GM18502 (cell line): ENCODE results near the gene GPD1.
"Not testable (repeated sequence)": the region's sequence is repeated elsewhere in the genome, so short reads cannot be mapped to it uniquely, and the experiment has no call there.

ENCODE experiments used
- ATAC-seq: cut with Tn5 transposase; IDR thresholded peaks from one replicate; pipeline ENCODE4 v1.9.1; 2021; ENCODE audit warnings: mild to moderate bottlenecking; ENCODE audit not compliant: unreplicated experiment, poor library complexity

The GPD1 gene

GRCh38 chr12:50119387-50119786 is 15.6 kb downstream of the GPD1 start:
- ATAC-seq = no peak

GRCh38 chr12:50120521-50120920 is 16.7 kb downstream of the GPD1 start:
- no peak for ATAC-seq

- no peak for ATAC-seq
Observed at GRCh38 chr12:50120953-50121352, 17.1 kb downstream of the GPD1 start.

- no peak for ATAC-seq
Observed at GRCh38 chr12:50121641-50122040, 17.8 kb downstream of the GPD1 start.

GRCh38 chr12:50123203-50123602 is 19.4 kb downstream of the GPD1 start:
- ATAC-seq = no peak

- no peak for ATAC-seq
Observed at GRCh38 chr12:50127546-50127945, 23.7 kb downstream of the GPD1 start.

GRCh38 chr12:50129290-50129689 is 25.5 kb downstream of the GPD1 start:
- no peak for ATAC-seq

GRCh38 chr12:50132505-50133135 is 28.8 kb downstream of the GPD1 start:
- ATAC-seq = no peak

GRCh38 chr12:50142993-50143392 is 39.2 kb downstream of the GPD1 start:
- no peak for ATAC-seq

GRCh38 chr12:50145439-50145838 is 41.6 kb downstream of the GPD1 start:
- ATAC-seq = no peak

- ATAC-seq = no peak
Observed at GRCh38 chr12:50147281-50147680, 43.5 kb downstream of the GPD1 start.

- ATAC-seq = not testable (repeated sequence)
Observed at GRCh38 chr12:50148011-50148410, 44.2 kb downstream of the GPD1 start.

- ATAC-seq = no peak
Observed at GRCh38 chr12:50149311-50149710, 45.5 kb downstream of the GPD1 start.

- no peak for ATAC-seq
Observed at GRCh38 chr12:50151047-50151687, 47.4 kb downstream of the GPD1 start.

GRCh38 chr12:50154947-50155346 is 51.1 kb downstream of the GPD1 start:
- not testable (repeated sequence) for ATAC-seq

- no peak for ATAC-seq
Observed at GRCh38 chr12:50156641-50157040, 52.8 kb downstream of the GPD1 start.

- ATAC-seq = no peak
Observed at GRCh38 chr12:50157259-50157658, 53.5 kb downstream of the GPD1 start.

- no peak for ATAC-seq
Observed at GRCh38 chr12:50160643-50161042, 56.8 kb downstream of the GPD1 start.
